Activated T-cell treated with anti-CD3 and anti-CD28 coated beads for 48 hours (primary cell): Measurements from ENCODE around the gene KIAA1217.

Source experiments
- DNase-seq: peaks from one replicate; pipeline ENCODE4 v3.0.0-alpha.2; 2020; ENCODE audit warnings: low read depth

Gene KIAA1217

GRCh38 chr10:24407928-24408327 is 199.0 kb downstream of the KIAA1217 start:
- DNase-seq, result no peak

GRCh38 chr10:24408365-24408764 is 199.4 kb downstream of the KIAA1217 start:
- no peak for DNase-seq

GRCh38 chr10:24414597-24414996 is 205.7 kb downstream of the KIAA1217 start:
- DNase-seq, result no peak

- DNase-seq, result no peak
Measured at GRCh38 chr10:24415455-24416125, 206.7 kb downstream of the KIAA1217 start.

GRCh38 chr10:24416248-24416647 is 207.3 kb downstream of the KIAA1217 start:
- DNase-seq, result no peak

GRCh38 chr10:24417053-24417452 is 208.1 kb downstream of the KIAA1217 start:
- DNase-seq, result no peak

GRCh38 chr10:24418532-24418931 is 209.6 kb downstream of the KIAA1217 start:
- DNase-seq, result no peak

GRCh38 chr10:24419066-24419465 is 210.1 kb downstream of the KIAA1217 start:
- DNase-seq, result no peak

- no peak for DNase-seq
Measured at GRCh38 chr10:24425151-24425550, 216.2 kb downstream of the KIAA1217 start.

- no peak for DNase-seq
Measured at GRCh38 chr10:24427678-24428409, 218.9 kb downstream of the KIAA1217 start.

- DNase-seq, result no peak
Measured at GRCh38 chr10:24428410-24428782, 219.5 kb downstream of the KIAA1217 start.

- no peak for DNase-seq
Measured at GRCh38 chr10:24430591-24430990, 221.7 kb downstream of the KIAA1217 start.

- DNase-seq, result no peak
Measured at GRCh38 chr10:24432478-24433416, 223.8 kb downstream of the KIAA1217 start.

- DNase-seq, result no peak
Measured at GRCh38 chr10:24433705-24434104, 224.8 kb downstream of the KIAA1217 start.

GRCh38 chr10:24434961-24435360 is 226.0 kb downstream of the KIAA1217 start:
- DNase-seq, result no peak

GRCh38 chr10:24435374-24435773 is 226.4 kb downstream of the KIAA1217 start:
- DNase-seq, result no peak

GRCh38 chr10:24437302-24437701 is 228.4 kb downstream of the KIAA1217 start:
- no peak for DNase-seq

- DNase-seq, result no peak
Measured at GRCh38 chr10:24438800-24439199, 229.9 kb downstream of the KIAA1217 start.

- DNase-seq, result no peak
Measured at GRCh38 chr10:24439935-24440334, 231.0 kb downstream of the KIAA1217 start.

- no peak for DNase-seq
Measured at GRCh38 chr10:24440817-24441797, 232.2 kb downstream of the KIAA1217 start.

GRCh38 chr10:24442234-24442633 is 233.3 kb downstream of the KIAA1217 start:
- DNase-seq, result no peak
